Liver (tissue), 9 donors: ENCODE results near the gene ATP8B3. TPM values are rescaled to one million over a fixed set of nuclear protein-coding genes. Genes with fewer than 3 reads are reported as not detected.

ENCODE experiments used
- DNase-seq: peaks from one replicate; pipeline ENCODE4 v3.0.0-alpha.2; 2017; ENCODE audit warnings: low spot score
- H3K27ac ChIP-seq, 2 donors: one replicate each; pipeline ENCODE4 v1.7.0; 2013; ENCODE audit warnings: inconsistent platforms in 2 of 2, low read length in 2 of 2, control low read depth in 1 of 2, low read depth in 1 of 2, mild to moderate bottlenecking in 1 of 2
- H3K27me3 ChIP-seq, 4 donors: one replicate each; pipeline versions ENCODE4 v1.6.1 to v1.7.0; 2013; ENCODE audit warnings: low read length in 3 of 4, inconsistent platforms in 1 of 4, mild to moderate bottlenecking in 1 of 4, moderate library complexity in 1 of 4; ENCODE audit not compliant: control insufficient read depth in 4 of 4, insufficient read depth in 4 of 4
- H3K36me3 ChIP-seq, 4 donors: one replicate each; pipeline versions ENCODE4 v1.6.1 to v1.7.0; 2013; ENCODE audit warnings: low read length in 3 of 4, mild to moderate bottlenecking in 3 of 4, low read depth in 1 of 4, moderate library complexity in 1 of 4; ENCODE audit not compliant: control insufficient read depth in 4 of 4, insufficient read depth in 3 of 4
- H3K4me1 ChIP-seq, 4 donors: one replicate each; pipeline versions ENCODE4 v1.6.1 to v1.7.0; 2013; ENCODE audit warnings: low read length in 3 of 4, mild to moderate bottlenecking in 3 of 4, moderate library complexity in 1 of 4; ENCODE audit not compliant: control insufficient read depth in 4 of 4, insufficient read depth in 4 of 4
- H3K4me3 ChIP-seq, 3 donors: one replicate each; pipeline versions ENCODE4 v1.6.1 to v1.7.0; 2013; ENCODE audit warnings: low read length in 3 of 3, control low read depth in 1 of 3, low read depth in 1 of 3, mild to moderate bottlenecking in 1 of 3
- H3K9ac ChIP-seq, 2 donors: one replicate each; pipeline ENCODE4 v1.7.0; 2013; ENCODE audit warnings: low read length in 2 of 2, mild to moderate bottlenecking in 2 of 2, moderate library complexity in 2 of 2, control low read depth in 1 of 2, low read depth in 1 of 2
- H3K9me3 ChIP-seq, 4 donors: one replicate each; pipeline versions ENCODE4 v1.6.1 to v1.7.0; 2013; ENCODE audit warnings: low read length in 3 of 4; ENCODE audit not compliant: control insufficient read depth in 4 of 4
- ATF3 ChIP-seq: IDR thresholded peaks from 2 replicates; pipeline ENCODE4 v1.6.1; 2016; ENCODE audit warnings: antibody characterized with exemption
- CTCF ChIP-seq: fragments of 150-350 bp; IDR thresholded peaks from 2 replicates; pipeline ENCODE4 v1.5.1; 2017; ENCODE audit warnings: improper control_type of control experiment, low read depth, low read length; ENCODE audit not compliant: missing input control
- FOXA1 ChIP-seq: IDR thresholded peaks from 2 replicates; pipeline ENCODE4 v1.6.1; 2016; ENCODE audit warnings: antibody characterized with exemption
- FOXA2 ChIP-seq: IDR thresholded peaks from 2 replicates; pipeline ENCODE4 v1.6.1; 2016; ENCODE audit warnings: antibody characterized with exemption
- GABPA ChIP-seq, 2 donors: IDR thresholded peaks in 1 of 2; conservative IDR thresholded peaks in 1 of 2; 2 replicates each; pipeline ENCODE4 v1.6.1; 2016; ENCODE audit warnings: antibody characterized with exemption in 2 of 2, mild to moderate bottlenecking in 1 of 2, moderate library complexity in 1 of 2
- HNF4A ChIP-seq, 2 donors: conservative IDR thresholded peaks; 2 replicates each; pipeline ENCODE4 v1.6.1; 2016; ENCODE audit warnings: antibody characterized with exemption in 2 of 2, mild to moderate bottlenecking in 2 of 2
- HNF4G ChIP-seq: IDR thresholded peaks from 2 replicates; pipeline ENCODE4 v1.6.1; 2016; ENCODE audit warnings: antibody characterized with exemption
- JUND ChIP-seq, 2 donors: IDR thresholded peaks; 2 replicates each; pipeline ENCODE4 v1.6.1; 2016; ENCODE audit warnings: antibody characterized with exemption in 2 of 2
- MAX ChIP-seq: IDR thresholded peaks from 2 replicates; pipeline ENCODE4 v1.6.1; 2016; ENCODE audit warnings: antibody characterized with exemption
- NR2F2 ChIP-seq: IDR thresholded peaks from 2 replicates; pipeline ENCODE4 v1.6.1; 2016; ENCODE audit warnings: antibody characterized with exemption
- REST ChIP-seq: IDR thresholded peaks from 2 replicates; pipeline ENCODE4 v1.6.1; 2016; ENCODE audit warnings: antibody characterized with exemption, mild to moderate bottlenecking
- RXRA ChIP-seq, 2 donors: IDR thresholded peaks; 2 replicates each; pipeline ENCODE4 v1.6.1; 2017 to 2018; ENCODE audit warnings: antibody characterized with exemption in 2 of 2, mild to moderate bottlenecking in 1 of 2
- SP1 ChIP-seq: IDR thresholded peaks from 2 replicates; pipeline ENCODE4 v1.6.1; 2018; ENCODE audit warnings: antibody characterized with exemption, mild to moderate bottlenecking
- TAF1 ChIP-seq: conservative IDR thresholded peaks from 2 replicates; pipeline ENCODE4 v1.6.1; 2016; ENCODE audit warnings: antibody characterized with exemption, mild to moderate bottlenecking
- YY1 ChIP-seq: IDR thresholded peaks from 2 replicates; pipeline ENCODE4 v1.6.1; 2016; ENCODE audit warnings: antibody characterized with exemption, mild to moderate bottlenecking
- ZBTB33 ChIP-seq: IDR thresholded peaks from 2 replicates; pipeline ENCODE4 v1.6.1; 2016; ENCODE audit warnings: antibody characterized with exemption
- WGBS: extraction: QIAGEN DNeasy Blood & Tissue Kit; methylation state at CpG from one replicate; pipeline ENCODE4 v1.1.7; 2013; 5-methylcytosine and 5-hydroxymethylcytosine counted together
- polyA plus RNA-seq, 2 donors: library from polyadenylated mRNA; stranded (reverse) in 1 of 2; unstranded in 1 of 2; fragments of 200-250 nt in 1 of 2; fragments of >200 nt in 1 of 2; fragmentation: Nextera tagmentation in 1 of 2; extraction: Ambion mirVana in 1 of 2; gene quantifications; one replicate each; pipeline versions ENCODE4 v1.2.1 to v1.2.3, GENCODE V29; 2013 to 2015
- total RNA-seq, 2 donors: library from RNA; depleted of rRNA; stranded (reverse); fragments of >200 nt; gene quantifications; one replicate each; pipeline ENCODE4 v1.2.3, GENCODE V29; 2014
- donor health status: healthy.
- donor health status: healthy.
- donor health status: healthy.
- donor health status: healthy.
- donor health status: healthy.

ATP8B3 gene
- total and polyA plus RNA-seq, 4 donors = 0.42 to 3.1 (median 0.52) TPM

- DNase-seq = no peak
- H3K27me3 ChIP-seq = peaks cover 6 to 30% (median 12%) of the 10 kb centered on the region in 4 donors
- peaks cover 0 to 13% (median 9%) of the 10 kb centered on the region in 4 donors for H3K4me1 ChIP-seq
- H3K9ac ChIP-seq = no peak overlapping the region
- no peak overlapping the region for H3K4me3 ChIP-seq
- TF ChIP-seq CTCF (no peak), ZBTB33 (no peak), RXRA (IDR thresholded peaks at IDR 0.05) (no peak), GABPA (IDR thresholded peaks at IDR 0.05 in 1 of 2, conservative IDR thresholded peaks at IDR 0.05 in 1 of 2) (no peak), TAF1 (no peak), FOXA1 (no peak), REST (no peak), SP1 (no peak), HNF4G (no peak), NR2F2 (no peak), MAX (no peak), ATF3 (no peak), FOXA2 (no peak), JUND (IDR thresholded peaks at IDR 0.05) (no peak), HNF4A (conservative IDR thresholded peaks at IDR 0.05) (no peak), YY1 (no peak)
- 3% methylated on average over 45 of the region's 45 CpGs for WGBS
- no peaks in the 10 kb centered on the region for H3K36me3 ChIP-seq
- H3K9me3 ChIP-seq = no peaks in the 10 kb centered on the region
- no peak overlapping the region for H3K27ac ChIP-seq
Observed at GRCh38 chr19:1748873-1749341, 63.2 kb downstream of the ATP8B3 start.
